PC-9 (cell line): Measurements from ENCODE around the gene DST.

Experiments used
- CTCF ChIP-seq: fragments of 200-600 bp; sonication (generic); conservative IDR thresholded peaks from 2 replicates; pipeline ENCODE4 v1.6.1; 2017; ENCODE audit warnings: mixed run types, antibody characterized with exemption, mild to moderate bottlenecking, moderate library complexity
- EZH2 ChIP-seq: fragments of 200-600 bp; sonication (generic); IDR thresholded peaks from 2 replicates; pipeline ENCODE4 v1.8.0; 2017; ENCODE audit warnings: antibody characterized with exemption, low read depth

- TF ChIP-seq CTCF (no peak), EZH2 (no peak)
Observed at GRCh38 chr6:56618050-56618449, 24.6 kb downstream of the DST start.
